Omental fat pad (tissue), 4 donors: Measurements from ENCODE around the gene LNPEP. TPM values are rescaled to one million over a fixed set of nuclear protein-coding genes. Genes with fewer than 3 reads are reported as not detected.

ENCODE experiments used
- ATAC-seq: fragments of 150-250 bp; one replicate; pipeline ENCODE4 v1.9.1; 2016; ENCODE audit warnings: mild to moderate bottlenecking, moderate library complexity; ENCODE audit not compliant: low FRiP score
- DNase-seq: peaks from one replicate; pipeline ENCODE4 v3.0.0-alpha.2; 2019; ENCODE audit warnings: low spot score
- total RNA-seq, 4 donors: library from RNA; depleted of rRNA; stranded (reverse); fragments of >200 nt; gene quantifications; one replicate each; pipeline ENCODE4 v1.1.0, GENCODE V29; 2016
- TF ChIP-seq, protein P1 (sequence below), 3 donors: fragments of 450-650 bp; IDR thresholded peaks; one replicate each; pipeline ENCODE4 v1.5.1; 2016 to 2017; ENCODE audit warnings: antibody characterized with exemption in 3 of 3, mild to moderate bottlenecking in 3 of 3, moderate library complexity in 2 of 3

The LNPEP gene
- total RNA-seq, 4 donors from 2014 or later: 51.4 to 155 (median 62.8) TPM

DNA sequence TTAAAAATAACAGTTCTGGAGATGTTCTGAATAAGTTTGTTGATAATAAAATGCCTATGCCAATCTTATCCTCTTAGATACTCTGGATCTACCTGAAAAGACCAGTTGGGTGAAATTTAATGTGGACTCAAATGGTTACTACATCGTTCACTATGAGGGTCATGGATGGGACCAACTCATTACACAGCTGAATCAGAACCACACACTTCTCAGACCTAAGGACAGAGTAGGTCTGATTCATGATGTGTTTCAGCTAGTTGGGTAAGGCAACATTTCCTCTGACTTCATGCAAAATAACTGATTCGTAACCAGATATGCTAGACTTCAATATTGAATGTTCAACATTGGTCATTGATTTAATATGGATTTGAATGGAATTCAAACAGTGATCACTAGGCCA is 32.6 kb upstream of the LNPEP start:
- no peak for ATAC-seq
- no peak for DNase-seq
- TF ChIP-seq, protein P1, sequence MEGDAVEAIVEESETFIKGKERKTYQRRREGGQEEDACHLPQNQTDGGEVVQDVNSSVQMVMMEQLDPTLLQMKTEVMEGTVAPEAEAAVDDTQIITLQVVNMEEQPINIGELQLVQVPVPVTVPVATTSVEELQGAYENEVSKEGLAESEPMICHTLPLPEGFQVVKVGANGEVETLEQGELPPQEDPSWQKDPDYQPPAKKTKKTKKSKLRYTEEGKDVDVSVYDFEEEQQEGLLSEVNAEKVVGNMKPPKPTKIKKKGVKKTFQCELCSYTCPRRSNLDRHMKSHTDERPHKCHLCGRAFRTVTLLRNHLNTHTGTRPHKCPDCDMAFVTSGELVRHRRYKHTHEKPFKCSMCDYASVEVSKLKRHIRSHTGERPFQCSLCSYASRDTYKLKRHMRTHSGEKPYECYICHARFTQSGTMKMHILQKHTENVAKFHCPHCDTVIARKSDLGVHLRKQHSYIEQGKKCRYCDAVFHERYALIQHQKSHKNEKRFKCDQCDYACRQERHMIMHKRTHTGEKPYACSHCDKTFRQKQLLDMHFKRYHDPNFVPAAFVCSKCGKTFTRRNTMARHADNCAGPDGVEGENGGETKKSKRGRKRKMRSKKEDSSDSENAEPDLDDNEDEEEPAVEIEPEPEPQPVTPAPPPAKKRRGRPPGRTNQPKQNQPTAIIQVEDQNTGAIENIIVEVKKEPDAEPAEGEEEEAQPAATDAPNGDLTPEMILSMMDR (IDR thresholded peaks at IDR 0.05): no peak

DNA sequence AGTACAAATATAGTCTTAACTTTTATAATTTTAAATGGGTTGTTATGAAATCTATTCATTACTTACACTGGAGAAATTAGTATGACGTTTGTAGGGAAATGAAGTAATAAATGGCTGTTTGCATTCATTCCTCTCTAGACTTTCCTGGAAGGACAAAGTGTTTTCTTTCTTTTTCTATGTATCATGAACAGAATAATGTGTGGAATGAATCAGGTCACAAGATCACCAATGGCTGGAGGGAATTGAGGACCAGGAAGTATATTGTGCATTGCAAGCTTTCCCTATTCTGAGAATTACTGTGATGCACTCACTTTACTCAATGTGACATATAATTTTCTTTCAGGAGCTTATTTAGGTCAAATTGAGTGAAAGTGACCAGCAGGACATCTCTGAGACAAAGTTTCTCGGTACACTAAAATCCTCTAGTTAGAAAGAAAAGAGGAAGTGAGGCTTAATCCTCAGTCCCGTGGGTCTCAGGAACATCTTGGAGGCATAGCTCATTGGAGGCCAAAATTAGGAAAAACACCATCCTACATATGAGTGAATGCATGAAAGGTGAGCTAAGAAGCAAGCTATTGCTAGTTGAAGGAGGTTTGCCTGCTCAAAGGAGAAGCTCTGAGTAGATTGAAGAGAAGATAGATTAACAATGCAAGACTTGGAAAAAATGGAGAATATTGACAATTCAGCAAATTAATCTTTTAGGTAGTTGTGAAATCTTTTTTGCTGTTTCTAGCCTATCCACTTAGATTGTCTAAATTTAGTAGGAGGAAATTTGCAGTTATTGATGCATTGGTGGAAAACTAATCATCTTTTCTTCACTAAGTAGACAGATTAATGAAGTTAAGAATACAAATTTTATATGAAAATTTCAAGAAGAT is 31.6 kb upstream of the LNPEP start:
- DNase-seq (no peak), ATAC-seq (peak; percentile 70)
- TF ChIP-seq, protein P1 (IDR thresholded peaks at IDR 0.05): no peak

DNA sequence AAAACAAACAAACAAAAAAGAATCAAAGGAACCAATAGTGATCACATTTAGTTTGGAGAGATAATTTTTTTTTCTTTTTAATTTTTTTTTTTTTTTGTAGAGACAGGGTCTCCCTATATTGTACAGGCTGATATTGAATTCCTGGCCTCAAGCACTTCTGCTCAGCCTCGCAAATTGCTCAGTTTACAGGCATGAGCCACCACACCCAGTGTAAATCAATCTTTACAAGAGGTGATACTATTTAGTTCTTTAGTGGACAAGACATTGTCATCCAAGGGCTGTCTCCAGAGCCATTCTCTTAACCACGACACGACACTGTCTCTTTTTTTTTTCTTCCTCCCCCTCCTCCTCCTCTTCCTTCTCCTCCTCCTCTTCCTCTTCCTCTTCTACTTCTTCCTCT is 30.0 kb upstream of the LNPEP start:
- ATAC-seq (no peak), DNase-seq (no peak)
- TF ChIP-seq, protein P1 (IDR thresholded peaks at IDR 0.05): no peak

DNA sequence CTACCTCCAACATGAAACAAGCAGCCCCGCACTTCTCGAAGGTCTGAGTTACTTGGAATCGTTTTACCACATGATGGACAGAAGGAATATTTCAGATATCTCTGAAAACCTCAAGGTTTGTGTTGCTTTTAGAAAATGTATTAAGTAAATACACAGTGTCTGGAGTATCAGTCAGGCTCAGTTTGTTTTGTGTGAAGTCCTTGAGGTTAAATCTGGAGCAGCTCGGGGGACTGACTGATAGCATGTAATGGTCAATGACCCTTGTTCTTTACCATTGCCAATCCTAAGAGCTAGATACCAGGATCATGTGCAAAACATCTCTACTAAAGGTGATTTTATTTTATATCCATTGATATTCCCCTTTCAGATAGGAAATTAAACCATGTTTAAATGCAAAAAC is 26.9 kb upstream of the LNPEP start:
- TF ChIP-seq, protein P1 (IDR thresholded peaks at IDR 0.05): no peak
- ATAC-seq (no peak), DNase-seq (no peak)

DNA sequence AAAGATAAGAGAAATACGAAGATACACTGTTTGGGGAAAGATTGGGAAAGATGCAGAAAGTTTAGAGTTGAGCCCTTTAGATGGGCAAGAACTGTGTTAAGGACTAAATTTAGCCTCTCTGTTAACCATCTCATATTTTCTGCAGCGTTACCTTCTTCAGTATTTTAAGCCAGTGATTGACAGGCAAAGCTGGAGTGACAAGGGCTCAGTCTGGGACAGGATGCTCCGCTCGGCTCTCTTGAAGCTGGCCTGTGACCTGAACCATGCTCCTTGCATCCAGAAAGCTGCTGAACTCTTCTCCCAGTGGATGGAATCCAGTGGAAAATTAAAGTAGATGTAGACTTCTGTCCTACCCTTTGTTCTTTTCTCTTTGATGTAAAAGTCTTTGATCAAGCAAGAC is 26.4 kb upstream of the LNPEP start:
- TF ChIP-seq, protein P1 (IDR thresholded peaks at IDR 0.05): no peak
- DNase-seq (no peak), ATAC-seq (no peak)

DNA sequence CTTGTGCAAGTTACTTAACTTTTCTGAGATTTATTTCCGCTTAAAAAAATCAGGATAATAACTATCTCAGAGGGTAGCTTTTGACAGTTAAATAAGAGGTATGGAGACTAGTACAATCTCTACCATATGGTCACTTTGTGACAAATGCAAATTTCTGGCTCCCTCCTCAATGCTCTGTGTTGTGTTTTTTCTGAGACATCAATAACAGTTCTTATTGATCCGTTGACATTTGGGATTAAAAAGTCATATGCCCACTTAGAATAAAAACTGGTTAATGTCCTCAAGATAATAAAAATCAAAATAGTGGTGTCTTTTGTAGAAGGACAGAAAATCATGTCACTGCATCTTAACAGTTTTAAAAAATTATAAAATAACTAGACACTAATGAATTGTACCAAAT is 24.7 kb upstream of the LNPEP start:
- ATAC-seq (no peak), DNase-seq (no peak)
- TF ChIP-seq, protein P1 (IDR thresholded peaks at IDR 0.05): no peak

DNA sequence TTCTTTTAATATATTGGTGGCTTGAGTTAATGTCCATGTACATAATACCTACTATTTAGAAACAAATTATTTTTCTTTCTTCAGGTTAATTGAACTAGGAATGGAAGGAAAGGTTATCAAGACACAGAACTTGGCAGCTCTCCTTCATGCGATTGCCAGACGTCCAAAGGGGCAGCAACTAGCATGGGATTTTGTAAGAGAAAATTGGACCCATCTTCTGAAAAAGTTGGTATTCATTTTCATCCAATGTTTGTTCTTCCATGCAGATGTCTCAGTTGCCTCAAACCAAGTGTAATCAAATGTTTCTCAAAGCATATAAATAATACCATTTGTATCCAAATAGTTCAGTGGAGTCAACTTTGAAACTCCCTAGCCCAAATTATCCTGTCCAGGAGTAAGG is 22.6 kb upstream of the LNPEP start:
- TF ChIP-seq, protein P1 (IDR thresholded peaks at IDR 0.05): no peak
- ATAC-seq: no peak
- DNase-seq: no peak
